Nephron progenitor cell (in vitro differentiated cells): ENCODE results near the gene STN1.

ENCODE experiments used
- DNase-seq: peaks from one replicate; pipeline ENCODE4 v3.0.0; 2021
- H3K27ac Mint-ChIP-seq: 2 replicates; pipeline ENCODE4 v1.8.0; 2021; ENCODE audit warnings: mild to moderate bottlenecking, moderate library complexity, mixed read lengths
- H3K27me3 Mint-ChIP-seq: 2 replicates; pipeline ENCODE4 v1.8.0; 2021; ENCODE audit warnings: mild to moderate bottlenecking, low read depth, mixed read lengths; ENCODE audit not compliant: poor library complexity
- H3K36me3 Mint-ChIP-seq: 2 replicates; pipeline ENCODE4 v1.8.0; 2021; ENCODE audit warnings: low read depth, mixed read lengths
- H3K4me1 Mint-ChIP-seq: 2 replicates; pipeline ENCODE4 v1.8.0; 2021; ENCODE audit warnings: mixed read lengths
- H3K4me3 Mint-ChIP-seq: 2 replicates; pipeline ENCODE4 v1.8.0; 2021; ENCODE audit warnings: mild to moderate bottlenecking, moderate library complexity, mixed read lengths
- H3K9me3 Mint-ChIP-seq: 2 replicates; pipeline ENCODE4 v1.8.0; 2021; ENCODE audit warnings: mild to moderate bottlenecking, moderate library complexity, mixed read lengths
- CTCF ChIP-seq: fragments of 200-600 bp; sonication (generic); IDR thresholded peaks from 2 replicates; pipeline ENCODE4 v1.5.0; 2021; ENCODE audit warnings: antibody characterized with exemption

STN1 gene

GRCh38 chr10:103918053-103918846, at the start of gene STN1:
STN1 (minus strand) TSS chr10:103918184; CDS start chr10:103917594, 590 bp downstream.
- Mint-ChIP-seq H3K4me1 (peaks cover 39% of the 10 kb centered on the region), H3K4me3 (peak within 1 kb of the TSS; percentile 95), H3K27me3 (peaks cover 4% of the 10 kb centered on the region), H3K27ac (peak within 1 kb of the TSS; percentile 99), H3K36me3 (peaks cover 20% of the 10 kb centered on the region), H3K9me3 (peaks cover 10% of the 10 kb centered on the region)
- DNase-seq = peak; percentile 96
- TF ChIP-seq CTCF = peak; percentile 11

GRCh38 chr10:103967448-103968071, 49.6 kb upstream of the STN1 start:
- peak; percentile 16 for DNase-seq
- Mint-ChIP-seq H3K4me3 (peak overlapping the region; percentile 96), H3K36me3 (peaks cover 10% of the 10 kb centered on the region), H3K4me1 (peaks cover 37% of the 10 kb centered on the region), H3K27ac (peak overlapping the region; percentile 85), H3K9me3 (peaks cover 8% of the 10 kb centered on the region), H3K27me3 (peaks cover 4% of the 10 kb centered on the region)
- TF ChIP-seq CTCF = no peak

- peak; percentile 82 for DNase-seq
Observed at GRCh38 chr10:103966671-103967447, 48.9 kb upstream of the STN1 start, which contains the start of gene SLK. SLK (plus strand) TSS chr10:103967140; CDS start chr10:103967746, 606 bp downstream.

GRCh38 chr10:103960103-103960502, 42.1 kb upstream of the STN1 start:
- no peaks in the 10 kb centered on the region for H3K4me1 Mint-ChIP-seq
- no peak overlapping the region for H3K4me3 Mint-ChIP-seq
- H3K27me3 Mint-ChIP-seq = peaks cover 8% of the 10 kb centered on the region

More at GRCh38 chr10:103966671-103967447, 48.9 kb upstream of the STN1 start, which contains the start of gene SLK:
- peaks cover 37% of the 10 kb centered on the region for H3K4me1 Mint-ChIP-seq
- peaks cover 2% of the 10 kb centered on the region for H3K36me3 Mint-ChIP-seq
- H3K27me3 Mint-ChIP-seq = peaks cover 4% of the 10 kb centered on the region
- peak within 1 kb of the TSS; percentile 85 for H3K27ac Mint-ChIP-seq
- H3K4me3 Mint-ChIP-seq = peak within 1 kb of the TSS; percentile 96
- no peak for TF ChIP-seq CTCF
- H3K9me3 Mint-ChIP-seq = peaks cover 4% of the 10 kb centered on the region

GRCh38 chr10:103958996-103959395, 41.0 kb upstream of the STN1 start:
- Mint-ChIP-seq H3K9me3 (peaks cover 6% of the 10 kb centered on the region), H3K36me3 (no peaks in the 10 kb centered on the region), H3K4me1 (no peaks in the 10 kb centered on the region), H3K4me3 (no peak overlapping the region), H3K27me3 (peaks cover 9% of the 10 kb centered on the region), H3K27ac (no peak overlapping the region)
- TF ChIP-seq CTCF = no peak
- no peak for DNase-seq

More at GRCh38 chr10:103960103-103960502, 42.1 kb upstream of the STN1 start:
- DNase-seq = no peak
- Mint-ChIP-seq H3K9me3 (no peaks in the 10 kb centered on the region), H3K27ac (no peak overlapping the region), H3K36me3 (no peaks in the 10 kb centered on the region)
- no peak for TF ChIP-seq CTCF
